Hepatocyte (in vitro differentiated cells): ENCODE results near the gene OBP2B.

Experiments used
- CTCF ChIP-seq: fragments of 200-600 bp; sonication (generic); IDR thresholded peaks from 2 replicates; pipeline ENCODE4 v1.5.1; 2016; ENCODE audit warnings: antibody characterized with exemption, mild to moderate bottlenecking; ENCODE audit not compliant: poor library complexity
- EZH2 ChIP-seq: fragments of 200-600 bp; sonication (generic); IDR thresholded peaks from 2 replicates; pipeline ENCODE4 v1.6.1; 2016; ENCODE audit warnings: antibody characterized with exemption, mild to moderate bottlenecking, borderline replicate concordance

DNA sequence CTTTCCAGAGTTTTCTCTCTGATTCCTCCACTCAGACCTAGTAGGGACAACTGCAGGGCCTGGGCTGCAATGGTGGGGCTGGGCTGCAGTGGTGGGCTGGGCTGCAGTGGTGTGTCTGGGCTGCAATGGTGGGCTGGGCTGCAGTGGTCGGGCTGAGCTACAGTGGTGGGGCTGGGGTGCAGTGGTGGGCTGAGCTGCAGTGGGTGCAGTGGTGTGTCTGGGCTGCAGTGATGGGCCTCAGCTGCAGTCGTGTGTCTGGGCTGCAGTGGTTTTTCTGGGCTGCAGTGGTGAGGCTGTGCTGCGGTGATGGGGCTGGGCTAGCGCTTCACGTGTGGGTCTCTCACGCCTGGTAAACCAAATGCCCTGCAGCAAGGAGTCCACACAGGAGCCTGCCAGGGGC lies 38.6 kb upstream of the OBP2B start:
- TF ChIP-seq CTCF, result no peak
- no peak for TF ChIP-seq EZH2
